ENCODE measurements around the gene ZSWIM3. TPM values are rescaled to one million over a fixed set of nuclear protein-coding genes. Genes with fewer than 3 reads are reported as not detected.
A peak's percentile ranks its signal among the peaks of the same experiment; 100 is the strongest.

Gene ZSWIM3
- total and polyA plus RNA-seq, 8 donors = 3.5 to 6.7 (median 5.7) TPM

- ATAC-seq (no peak), DNase-seq (peak in 1 of 4 donors; percentile 55)
- H3K9me3 ChIP-seq = no peaks in the 10 kb centered on the region
- H3K4me3 ChIP-seq = no peak overlapping the region
- no peak for TF ChIP-seq CTCF (IDR thresholded peaks at IDR 0.05)
- no peak overlapping the region for H3K27ac ChIP-seq
- intact Hi-C loops (cut with DNase I) = no loop called here
- no peaks in the 10 kb centered on the region for H3K27me3 ChIP-seq
- H3K4me1 ChIP-seq = peaks cover 6 to 46% of the 10 kb centered on the region in 2 donors
- peaks cover 0 to 39% of the 10 kb centered on the region in 2 donors for H3K36me3 ChIP-seq
These were observed 25.7 kb downstream of the ZSWIM3 start for GRCh38 chr20:45883100-45883469.

- peak in 1 of 4 donors; percentile 61 for DNase-seq
- ATAC-seq = no peak
- Histone ChIP-seq H3K4me1 (peaks cover 3 to 53% of the 10 kb centered on the region in 2 donors), H3K9me3 (no peaks in the 10 kb centered on the region), H3K27me3 (no peaks in the 10 kb centered on the region), H3K27ac (no peak overlapping the region), H3K36me3 (peaks cover 0 to 31% of the 10 kb centered on the region in 2 donors), H3K4me3 (no peak overlapping the region)
- intact Hi-C loops (cut with DNase I) = no loop called here
- TF ChIP-seq CTCF (IDR thresholded peaks at IDR 0.05) = no peak
These were observed 29.4 kb downstream of the ZSWIM3 start for GRCh38 chr20:45886590-45887345.

- intact Hi-C loops (cut with DNase I) = no loop called here
- H3K27ac ChIP-seq = no peak within 1 kb of the TSS
- ATAC-seq (no peak), DNase-seq (peak in 1 of 4 donors; percentile 51)
- no peaks in the 10 kb centered on the region for H3K9me3 ChIP-seq
- H3K36me3 ChIP-seq = peaks cover 0 to 31% of the 10 kb centered on the region in 2 donors
- H3K4me3 ChIP-seq = no peak within 1 kb of the TSS
- TF ChIP-seq CTCF (IDR thresholded peaks at IDR 0.05) = no peak
- peaks cover 6 to 53% of the 10 kb centered on the region in 2 donors for H3K4me1 ChIP-seq
- no peaks in the 10 kb centered on the region for H3K27me3 ChIP-seq
These were observed 29.9 kb downstream of the ZSWIM3 start, which contains the start of gene SPATA25 for GRCh38 chr20:45887346-45887715. SPATA25 (minus strand) TSS chr20:45887622; CDS start chr20:45887590, 32 bp downstream.

- no peaks in the 10 kb centered on the region for H3K9me3 ChIP-seq
- DNase-seq (peak in 1 of 4 donors; percentile 37), ATAC-seq (no peak)
- no peaks in the 10 kb centered on the region for H3K27me3 ChIP-seq
- H3K4me1 ChIP-seq = peaks cover 10 to 59% of the 10 kb centered on the region in 2 donors
- no peak for TF ChIP-seq CTCF (IDR thresholded peaks at IDR 0.05)
- H3K4me3 ChIP-seq = no peak overlapping the region
- intact Hi-C loops (cut with DNase I) = no loop called here
- H3K27ac ChIP-seq = no peak overlapping the region
- H3K36me3 ChIP-seq = peaks cover 0 to 30% of the 10 kb centered on the region in 2 donors
These were observed 31.3 kb downstream of the ZSWIM3 start for GRCh38 chr20:45888681-45889080.

- no peaks in the 10 kb centered on the region for H3K27me3 ChIP-seq
- peaks cover 10 to 47% of the 10 kb centered on the region in 2 donors for H3K4me1 ChIP-seq
- TF ChIP-seq CTCF (IDR thresholded peaks at IDR 0.05) = peak; percentile 55 to 70
- ATAC-seq (peak; percentile 81), DNase-seq (peak; percentile 71 to 90 (median 84))
- H3K27ac ChIP-seq = peak overlapping the region; percentile 78 to 85
- H3K4me3 ChIP-seq = peak overlapping the region; percentile 94 to 97
- peaks cover 0 to 44% of the 10 kb centered on the region in 2 donors for H3K36me3 ChIP-seq
- H3K9me3 ChIP-seq = no peaks in the 10 kb centered on the region
- intact Hi-C loops (cut with DNase I) = no loop called here
These were observed 32.9 kb downstream of the ZSWIM3 start for GRCh38 chr20:45890077-45890984.

Measured in left lung (tissue), 10 donors.